Endothelial cell of umbilical vein (primary cell): ENCODE data around the gene LGALS1. TPM values are rescaled to one million over a fixed set of nuclear protein-coding genes. Genes with fewer than 3 reads are reported as not detected.

ENCODE experiments used
- BruUV-seq: library from RNA; stranded (reverse); fragments of 400-500 nt; replicated peaks from 2 replicates; lab custom pipeline; 2021; lab: Mats Ljungman, UMichigan
- CTCF ChIA-PET: fragments of 300-600, 350-600 bp; sonication (Branson Sonifier 250); formaldehyde crosslinking; loops from one replicate; lab custom pipeline; 2021; ENCODE audit warnings: antibody characterized with exemption, inconsistent platforms; lab: Charles Lee
- POLR2A ChIA-PET: fragments of 300-600, 350-600 bp; sonication (Branson Sonifier 250); formaldehyde crosslinking; loops from one replicate; lab custom pipeline; 2021; ENCODE audit warnings: antibody characterized with exemption, inconsistent platforms; lab: Charles Lee
- DNase-seq: peaks from one replicate; pipeline ENCODE4 v3.0.0-alpha.2; 2011; ENCODE audit warnings: low read depth, low spot score
- FAIRE-seq: peaks from 2 replicates; lab custom pipeline; 2011; peaks lifted over from hg19 to GRCh38; lab: Jason Lieb, UNC
- H2AFZ ChIP-seq: 2 replicates; pipeline ENCODE4 v1.6.0; 2012; ENCODE audit warnings: low read depth, low read length, control low read depth, inconsistent platforms
- H3K27ac ChIP-seq: 2 replicates; pipeline ENCODE4 v1.5.1; 2011; ENCODE audit warnings: low read depth, mild to moderate bottlenecking, control low read depth, low read length, moderate library complexity; ENCODE audit not compliant: insufficient read depth
- H3K27me3 ChIP-seq, 2 experiments: 2 replicates each; pipeline versions ENCODE4 v1.6.0 to v1.6.1; 2011; ENCODE audit warnings: low read length in 2 of 2, mixed read lengths in 1 of 2; ENCODE audit not compliant: control insufficient read depth in 2 of 2, insufficient read depth in 2 of 2
- H3K36me3 ChIP-seq, 2 experiments: 2 replicates in 1 of 2; 3 replicates in 1 of 2; pipeline ENCODE4 v1.5.1; 2011; ENCODE audit warnings: low read length in 2 of 2, mild to moderate bottlenecking in 1 of 2, moderate library complexity in 1 of 2; ENCODE audit not compliant: control insufficient read depth in 2 of 2, insufficient read depth in 2 of 2; ENCODE audit errors: extremely low read depth in 1 of 2
- H3K4me1 ChIP-seq: 3 replicates; pipeline ENCODE4 v1.5.1; 2011; ENCODE audit warnings: mild to moderate bottlenecking, low read length; ENCODE audit not compliant: control insufficient read depth, insufficient read depth; ENCODE audit errors: extremely low read depth
- H3K4me2 ChIP-seq: 2 replicates; pipeline ENCODE4 v1.6.1; 2011; ENCODE audit warnings: low read length, control low read depth, mixed read lengths; ENCODE audit not compliant: insufficient read depth
- H3K4me3 ChIP-seq, 3 experiments: fragments of 200-600 bp in 1 of 3; sonication (generic), shearing (Covaris generic) in 1 of 3; replicated peaks in 1 of 3; 2 replicates each; pipeline ENCODE4 v1.5.1; 2011 to 2016; ENCODE audit warnings: control low read depth in 3 of 3, low read length in 3 of 3, mild to moderate bottlenecking in 2 of 3, inconsistent platforms in 1 of 3, low read depth in 1 of 3, moderate library complexity in 1 of 3; ENCODE audit not compliant: insufficient read depth in 1 of 3
- H3K79me2 ChIP-seq: 2 replicates; pipeline ENCODE4 v1.6.0; 2012; ENCODE audit warnings: low read length, inconsistent platforms; ENCODE audit not compliant: control insufficient read depth, insufficient read depth
- H3K9ac ChIP-seq: replicated peaks from 2 replicates; pipeline ENCODE3; 2011; ENCODE audit warnings: low read length, control low read depth; ENCODE audit not compliant: insufficient read depth; ENCODE audit errors: extremely low read depth
- H3K9me1 ChIP-seq: replicated peaks from 3 replicates; pipeline ENCODE4 v1.6.0; 2011; ENCODE audit warnings: mild to moderate bottlenecking, low read length; ENCODE audit not compliant: control insufficient read depth, insufficient read depth; ENCODE audit errors: extremely low read depth
- H3K9me3 ChIP-seq: replicated peaks from 2 replicates; pipeline ENCODE4 v1.5.1; 2012; ENCODE audit warnings: low read length, inconsistent platforms; ENCODE audit not compliant: control insufficient read depth, insufficient read depth
- H4K20me1 ChIP-seq: replicated peaks from 2 replicates; pipeline ENCODE3; 2011; ENCODE audit warnings: mild to moderate bottlenecking, low read length; ENCODE audit not compliant: control insufficient read depth, insufficient read depth; ENCODE audit errors: extremely low read depth
- EZH2 ChIP-seq: IDR thresholded peaks from 2 replicates; pipeline ENCODE4 v1.6.1; 2012; ENCODE audit warnings: borderline replicate concordance, low read depth, mild to moderate bottlenecking, moderate library complexity, low read length, inconsistent platforms; ENCODE audit not compliant: severe bottlenecking
- FOS ChIP-seq: IDR thresholded peaks from 2 replicates; pipeline ENCODE4 v1.6.1; 2011; ENCODE audit warnings: mild to moderate bottlenecking, low read length, moderate library complexity, borderline replicate concordance; ENCODE audit not compliant: insufficient read depth
- GATA2 ChIP-seq: IDR thresholded peaks from 2 replicates; pipeline ENCODE4 v1.7.0; 2011; ENCODE audit warnings: low read depth, mild to moderate bottlenecking, moderate library complexity, mixed read lengths, low read length; ENCODE audit not compliant: insufficient read length, insufficient read depth
- JUN ChIP-seq: IDR thresholded peaks from 2 replicates; pipeline ENCODE4 v1.6.1; 2011; ENCODE audit warnings: borderline replicate concordance, low read depth; ENCODE audit not compliant: insufficient read length, insufficient read depth
- MAX ChIP-seq: IDR thresholded peaks from 2 replicates; pipeline ENCODE4 v1.6.1; 2011; ENCODE audit not compliant: insufficient read depth, insufficient read length
- MYC ChIP-seq: IDR thresholded peaks from one replicate; pipeline ENCODE4 v1.6.1; 2011; ENCODE audit warnings: mild to moderate bottlenecking, low read depth, low read length
- POLR2A ChIP-seq: IDR thresholded peaks from 2 replicates; pipeline ENCODE4 v1.6.1; 2012; ENCODE audit warnings: low read depth, mild to moderate bottlenecking, control low read depth, low read length
- POLR2AphosphoS5 ChIP-seq: IDR thresholded peaks from 2 replicates; pipeline ENCODE4 v1.6.1; 2012; ENCODE audit warnings: low read depth, mild to moderate bottlenecking, control low read depth, low read length, moderate library complexity; ENCODE audit not compliant: insufficient read depth
- dilution Hi-C: fragments of 300-500 bp; cut with MboI; formaldehyde crosslinking; loops from one replicate; pipeline ENCODE4 v1.15.0; 2019; ENCODE audit warnings: low sequenced_read_pairs; ENCODE audit not compliant: extremely low pct_ligation_motif_present
- intact Hi-C: fragments of 100-400 bp; cut with micrococcal nuclease; formaldehyde crosslinking; loops from one replicate; pipeline ENCODE4 v1.10.0; 2022
- polyA plus RNA-seq, 4 experiments: library from polyadenylated mRNA; depleted of rRNA in 3 of 4; stranded (reverse) in 3 of 4; unstranded in 1 of 4; fragments of >200 nt; gene quantifications; 2 replicates each; pipeline versions ENCODE4 v1.2.1 to v1.2.3, GENCODE V29; 2011 to 2012; ENCODE audit warnings: missing spikeins in 1 of 4
- total RNA-seq: library from RNA; stranded (reverse); gene quantifications from 2 replicates; pipeline ENCODE4 v1.2.3, GENCODE V29; 2021
- TF ChIP-seq, protein P1 (sequence below), 2 donors: IDR thresholded peaks; 1 replicate in 1 of 2; 2 replicates in 1 of 2; pipeline ENCODE4 v1.5.1; 2011; ENCODE audit warnings: low read length in 2 of 2, mild to moderate bottlenecking in 2 of 2, moderate library complexity in 2 of 2, control low read depth in 1 of 2, inconsistent platforms in 1 of 2, low read depth in 1 of 2; ENCODE audit not compliant: insufficient read depth in 1 of 2; ENCODE audit errors: extremely low read depth in 1 of 2

LGALS1 gene
- total and polyA plus RNA-seq, 2 donors (not counting 3 experiments of a cell fraction or from before 2014, with no cell fraction given): 2,698 to 13,642 TPM

DNA sequence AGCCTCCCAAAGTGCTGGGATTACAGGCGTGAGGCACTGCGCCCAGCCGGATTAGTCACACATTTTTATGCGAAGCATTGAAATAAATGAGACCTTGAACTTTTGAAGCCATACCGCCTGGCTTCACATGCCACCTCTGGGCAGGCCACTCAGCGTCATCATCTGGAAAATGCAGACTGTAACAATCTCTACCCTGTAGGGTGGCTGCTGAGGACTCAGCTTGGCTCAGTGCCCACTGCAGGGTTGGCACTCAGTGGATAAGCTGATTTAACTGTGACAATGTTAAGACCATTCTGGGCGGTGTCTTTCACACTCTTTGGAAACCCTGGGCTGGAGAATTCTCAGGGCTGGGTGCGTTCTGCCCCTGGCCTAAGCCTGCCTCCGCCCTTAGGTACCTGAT lies 27.5 kb upstream of the LGALS1 start:
- Histone ChIP-seq H3K9me1 (no peaks in the 10 kb centered on the region), H3K4me2 (no peak overlapping the region), H2AFZ (no peak overlapping the region), H3K79me2 (no peaks in the 10 kb centered on the region), H3K9me3 (no peaks in the 10 kb centered on the region), H3K4me1 (no peaks in the 10 kb centered on the region), H3K9ac (no peak overlapping the region), H4K20me1 (no peaks in the 10 kb centered on the region), H3K36me3 (no peaks in the 10 kb centered on the region), H3K27me3 (no peaks in the 10 kb centered on the region), H3K4me3 (no peak overlapping the region), H3K27ac (no peak overlapping the region)
- FAIRE-seq: no peak
- intact Hi-C loops (no loop called here), dilution Hi-C loops (no loop called here)
- no TSS peak for BruUV-seq
- no peak for DNase-seq
- TF ChIP-seq GATA2: no peak
- TF ChIP-seq POLR2A: no peak
- no peak for TF ChIP-seq MYC
- no peak for TF ChIP-seq MAX
- no peak for TF ChIP-seq POLR2AphosphoS5
- TF ChIP-seq FOS: no peak
- no peak for TF ChIP-seq EZH2
- TF ChIP-seq, protein P1, sequence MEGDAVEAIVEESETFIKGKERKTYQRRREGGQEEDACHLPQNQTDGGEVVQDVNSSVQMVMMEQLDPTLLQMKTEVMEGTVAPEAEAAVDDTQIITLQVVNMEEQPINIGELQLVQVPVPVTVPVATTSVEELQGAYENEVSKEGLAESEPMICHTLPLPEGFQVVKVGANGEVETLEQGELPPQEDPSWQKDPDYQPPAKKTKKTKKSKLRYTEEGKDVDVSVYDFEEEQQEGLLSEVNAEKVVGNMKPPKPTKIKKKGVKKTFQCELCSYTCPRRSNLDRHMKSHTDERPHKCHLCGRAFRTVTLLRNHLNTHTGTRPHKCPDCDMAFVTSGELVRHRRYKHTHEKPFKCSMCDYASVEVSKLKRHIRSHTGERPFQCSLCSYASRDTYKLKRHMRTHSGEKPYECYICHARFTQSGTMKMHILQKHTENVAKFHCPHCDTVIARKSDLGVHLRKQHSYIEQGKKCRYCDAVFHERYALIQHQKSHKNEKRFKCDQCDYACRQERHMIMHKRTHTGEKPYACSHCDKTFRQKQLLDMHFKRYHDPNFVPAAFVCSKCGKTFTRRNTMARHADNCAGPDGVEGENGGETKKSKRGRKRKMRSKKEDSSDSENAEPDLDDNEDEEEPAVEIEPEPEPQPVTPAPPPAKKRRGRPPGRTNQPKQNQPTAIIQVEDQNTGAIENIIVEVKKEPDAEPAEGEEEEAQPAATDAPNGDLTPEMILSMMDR (IDR thresholded peaks at IDR 0.05; ENCODE audit: extremely low read depth in 1 of 2, insufficient read depth in 1 of 2, low read depth in 1 of 2, low read length in 2 of 2): no peak
- no peak for TF ChIP-seq JUN
- ChIA-PET POLR2A (no interaction called here), CTCF (interaction anchor here (1.9 kb wide), 1 partner anchor 34 kb away, joined by 6 read pairs; no protein-coding TSS in a partner anchor)
